CD4-positive, alpha-beta T cell treated with Interleukin-17A for 4 hours (primary cell): ENCODE data around the gene CAPZA1.
"Not testable (repeated sequence)": the region's sequence is repeated elsewhere in the genome, so short reads cannot be mapped to it uniquely, and the experiment has no call there.

Experiments
- DNase-seq: peaks from one replicate; pipeline ENCODE4 v3.0.0-alpha.2; 2020; ENCODE audit warnings: mixed read lengths

CAPZA1 gene

GRCh38 chr1:112619518-112620376 is at the start of gene CAPZA1:
TSS of gene CAPZA1 (plus strand) at chr1:112619832. CDS start at chr1:112619845, 13 bp downstream.
- DNase-seq: peak; percentile 89

GRCh38 chr1:112575154-112575804 is 44.4 kb upstream of the CAPZA1 start:
- no peak for DNase-seq

GRCh38 chr1:112576240-112576639 is 43.4 kb upstream of the CAPZA1 start:
- no peak for DNase-seq

GRCh38 chr1:112579801-112580510 is 39.7 kb upstream of the CAPZA1 start:
- DNase-seq: no peak

DNA sequence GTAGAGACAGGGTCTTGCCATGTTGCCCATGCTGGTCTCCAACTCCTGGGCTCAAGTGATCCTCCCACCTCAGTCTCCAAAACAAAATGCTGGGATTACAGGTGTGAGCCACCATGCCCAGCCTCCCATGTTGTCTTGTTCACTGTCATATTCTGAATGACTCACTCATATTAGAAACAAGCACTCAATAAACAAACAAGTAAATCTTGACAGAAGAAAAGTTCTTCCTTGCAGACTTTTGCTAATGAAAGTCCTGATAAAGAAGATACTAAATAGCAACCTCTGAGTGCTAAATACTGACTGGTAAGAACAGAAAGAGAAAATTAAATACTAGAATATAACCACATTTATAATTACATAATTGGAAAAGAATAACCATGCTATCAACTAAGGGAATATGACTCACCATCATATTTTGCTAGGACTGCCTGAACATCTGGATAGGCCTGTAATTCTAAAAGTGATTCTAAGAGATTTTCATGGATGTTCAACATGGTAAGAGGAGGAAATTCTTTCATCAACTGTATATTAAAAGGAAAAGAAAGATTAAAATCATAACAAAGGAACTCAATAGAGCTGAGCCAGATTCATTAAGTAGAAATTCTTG is 37.9 kb upstream of the CAPZA1 start:
- DNase-seq: no peak

GRCh38 chr1:112583366-112583765 is 36.3 kb upstream of the CAPZA1 start:
- no peak for DNase-seq

DNA sequence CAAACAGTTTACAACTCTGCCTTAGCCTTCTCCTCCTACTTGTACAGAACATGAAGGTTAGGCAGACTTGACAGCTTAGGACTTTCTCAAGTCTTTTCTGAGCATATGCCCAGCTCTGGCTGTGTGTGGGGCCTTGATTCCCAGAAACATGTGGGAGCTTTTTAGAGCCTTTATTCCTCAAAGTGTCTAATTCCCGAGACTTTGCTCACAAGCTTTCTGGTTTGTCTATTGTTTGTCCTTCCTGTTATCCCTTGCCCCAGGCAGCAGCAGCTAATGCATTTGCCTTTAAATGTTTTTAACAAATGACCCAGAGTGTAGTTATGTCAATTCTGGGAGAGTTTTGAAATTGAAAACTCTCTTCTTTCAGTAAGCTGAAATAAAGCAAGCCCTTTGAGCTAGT is 29.9 kb upstream of the CAPZA1 start:
- no peak for DNase-seq

GRCh38 chr1:112594208-112594876 is 25.3 kb upstream of the CAPZA1 start:
- no peak for DNase-seq

GRCh38 chr1:112599477-112599876 is 20.2 kb upstream of the CAPZA1 start:
- DNase-seq: no peak

DNA sequence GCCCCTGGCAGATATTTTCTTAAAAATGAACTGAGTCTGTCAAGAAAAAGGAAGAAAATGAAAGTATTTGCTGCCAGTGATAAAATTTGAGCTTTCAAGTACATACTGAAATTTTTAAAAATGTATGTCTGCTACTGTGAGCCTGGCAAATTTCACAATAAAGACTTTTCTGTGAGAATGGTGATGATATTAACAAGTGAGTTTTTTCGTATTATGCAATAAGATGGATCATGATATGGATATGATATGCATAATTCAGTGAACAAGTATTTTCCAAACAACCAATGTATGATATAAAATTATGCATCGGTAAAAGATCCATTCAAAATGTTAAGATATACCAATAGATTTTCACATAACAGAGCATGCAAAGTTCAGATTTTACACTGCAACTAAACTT is 16.6 kb upstream of the CAPZA1 start:
- no peak for DNase-seq

DNA sequence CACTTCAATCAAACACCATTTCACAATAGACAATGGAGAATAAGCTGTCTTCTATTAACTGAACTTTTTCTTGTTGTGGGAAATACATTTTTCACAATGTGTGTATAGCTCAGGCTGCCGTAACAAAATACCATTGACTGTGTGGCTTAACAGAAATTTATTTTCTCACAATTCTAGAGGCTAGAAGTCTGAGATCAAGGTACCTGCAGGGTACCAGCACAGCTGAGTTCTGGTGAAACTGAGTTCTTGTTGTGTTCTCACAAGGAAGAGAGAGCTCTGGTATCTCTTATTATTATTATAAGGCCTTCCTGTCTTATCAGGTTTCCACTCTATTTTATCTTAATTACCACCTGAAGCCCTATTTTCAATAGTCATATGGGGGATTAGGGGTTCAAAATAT is 16.1 kb upstream of the CAPZA1 start:
- no peak for DNase-seq

DNA sequence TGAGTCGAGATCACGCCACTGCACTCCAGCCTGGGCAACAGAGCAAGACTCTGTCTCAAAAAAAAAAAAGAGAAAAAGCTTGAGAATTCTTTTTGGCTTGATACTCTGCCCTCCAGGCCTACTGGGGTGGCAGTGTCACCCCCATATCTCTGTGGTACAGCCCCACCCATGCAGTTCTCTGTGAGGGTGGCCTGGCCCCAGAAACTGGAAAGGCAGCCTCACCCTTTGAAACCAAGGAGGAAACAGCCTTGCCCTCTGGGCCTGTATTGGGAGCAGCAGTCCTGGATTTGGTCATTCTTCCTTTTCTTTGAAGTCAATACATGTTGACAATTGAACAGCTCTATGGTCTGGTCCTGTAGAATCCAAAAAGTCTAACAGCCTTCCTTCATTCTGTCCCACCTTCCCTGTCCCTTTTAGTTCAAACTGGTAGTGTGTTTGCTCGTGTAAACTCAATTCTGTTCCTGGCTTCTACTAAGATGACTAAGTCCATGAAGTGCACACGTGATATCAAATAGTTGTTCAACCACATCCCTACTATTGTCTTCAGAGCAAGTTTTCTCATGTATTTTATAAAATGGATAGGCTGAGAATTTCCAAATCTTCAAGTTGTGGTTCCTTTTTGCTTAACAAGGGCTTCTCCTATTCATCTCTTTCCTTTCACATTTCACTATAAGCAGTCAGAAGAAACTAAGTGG is 13.9 kb upstream of the CAPZA1 start:
- no peak for DNase-seq

DNA sequence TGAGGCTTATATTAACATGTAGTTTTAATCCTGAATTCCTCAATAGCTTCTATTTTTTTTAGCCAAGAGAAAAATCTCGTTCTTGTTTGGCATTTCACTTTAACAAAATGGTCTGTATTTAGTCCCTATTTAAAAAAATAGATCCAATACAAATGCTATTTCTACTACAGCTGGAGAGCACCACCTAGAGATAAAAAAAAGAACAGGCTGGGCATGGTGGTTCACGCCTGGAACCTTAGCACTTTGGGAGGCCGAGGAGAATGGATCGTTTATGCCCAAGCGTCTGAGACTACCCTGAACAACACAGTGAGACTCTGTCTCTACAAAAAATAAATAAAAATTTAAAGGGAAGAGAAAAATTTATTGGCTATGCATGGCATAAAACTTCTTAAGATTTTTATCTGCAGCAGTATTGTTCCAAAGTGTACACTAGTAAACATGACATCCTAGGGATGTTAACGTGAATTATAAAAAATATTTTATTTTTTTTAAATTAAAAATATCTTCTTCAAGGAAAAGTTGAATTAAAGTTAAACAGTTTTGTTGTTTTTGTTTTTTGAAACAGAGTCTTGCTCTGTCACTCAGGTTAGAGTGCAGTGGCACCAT is 5.1 kb upstream of the CAPZA1 start:
- peak; percentile 23 for DNase-seq

- peak; percentile 43 for DNase-seq
Measured at GRCh38 chr1:112618114-112618720, 1.4 kb upstream of the CAPZA1 start.

- DNase-seq: peak; percentile 62
Measured at GRCh38 chr1:112618721-112619517, 713 bp upstream of the CAPZA1 start, which contains the start of gene ST7L. TSS of gene ST7L (minus strand) at chr1:112619141. CDS start at chr1:112619113, 28 bp downstream.

DNA sequence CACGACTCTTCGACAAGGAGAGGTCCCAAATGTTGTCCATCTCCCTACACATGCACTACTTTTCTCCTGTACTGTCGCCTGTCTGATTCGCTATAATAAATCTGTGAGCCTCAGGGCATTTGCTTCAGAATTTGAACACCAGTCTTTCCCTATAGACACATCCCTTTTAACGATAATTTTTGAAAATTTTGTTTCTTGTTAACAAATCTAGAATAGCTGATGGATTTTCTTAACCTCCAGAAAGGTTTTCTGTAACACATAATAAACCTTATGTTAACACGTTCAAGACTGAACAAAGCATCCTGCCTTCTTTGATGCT is 704 bp downstream of the CAPZA1 start:
- no peak for DNase-seq

DNA sequence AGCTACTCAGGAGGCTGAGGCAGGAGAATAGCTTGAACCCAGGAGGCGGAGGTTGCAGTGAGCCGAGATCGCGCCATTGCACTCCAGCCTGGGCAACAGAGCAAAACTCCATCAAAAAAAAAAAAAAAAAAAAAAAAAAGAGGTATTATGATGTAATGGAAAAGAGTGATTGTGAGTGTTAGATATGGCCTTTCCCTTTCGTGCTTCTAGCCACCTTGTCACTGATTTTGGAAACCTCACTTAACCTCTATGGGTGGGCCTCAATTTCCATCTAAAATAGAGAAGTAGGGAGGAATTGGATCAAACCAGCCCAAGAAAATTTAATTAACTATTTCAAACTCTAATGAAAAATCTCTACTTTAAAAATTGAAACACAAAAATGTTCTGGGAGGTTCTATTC is 4.9 kb downstream of the CAPZA1 start:
- not testable (repeated sequence) for DNase-seq

GRCh38 chr1:112625696-112626095 is 6.1 kb downstream of the CAPZA1 start:
- DNase-seq: no peak

GRCh38 chr1:112626193-112626592 is 6.6 kb downstream of the CAPZA1 start:
- no peak for DNase-seq

GRCh38 chr1:112626887-112627286 is 7.3 kb downstream of the CAPZA1 start:
- no peak for DNase-seq
